ENCODE results near the gene ALDH3A2. TPM values are rescaled to one million over a fixed set of nuclear protein-coding genes. Genes with fewer than 3 reads are reported as not detected.

ALDH3A2 gene
- total RNA-seq = 10 to 100 TPM; 14.9 to 26.7 TPM

- H3K4me1 Mint-ChIP-seq = peaks cover 19% of the 10 kb centered on the region
- H3K27ac Mint-ChIP-seq = peak within 1 kb of the TSS; percentile 89
- H3K36me3 Mint-ChIP-seq (ENCODE audit: low read depth) = peaks cover 19% of the 10 kb centered on the region
- H3K4me3 Mint-ChIP-seq = peak within 1 kb of the TSS; percentile 97
- H3K27me3 Mint-ChIP-seq = no peaks in the 10 kb centered on the region
- peak; percentile 97 for ATAC-seq (replicated peaks)
- H3K9me3 Mint-ChIP-seq = no peaks in the 10 kb centered on the region
These were observed at the start of gene ALDH3A2 for GRCh38 chr17:19648475-19649273. TSS of gene ALDH3A2 (plus strand) at chr17:19648751. CDS start at chr17:19648972, 221 bp downstream.

- no peaks in the 10 kb centered on the region for H3K27me3 Mint-ChIP-seq
- no peak overlapping the region for H3K27ac Mint-ChIP-seq
- no peaks in the 10 kb centered on the region for H3K36me3 Mint-ChIP-seq (ENCODE audit: low read depth)
- no peaks in the 10 kb centered on the region for H3K9me3 Mint-ChIP-seq
- no peak overlapping the region for H3K4me3 Mint-ChIP-seq
- H3K4me1 Mint-ChIP-seq = no peaks in the 10 kb centered on the region
- no peak for ATAC-seq (replicated peaks)
These were observed 38.2 kb upstream of the ALDH3A2 start for GRCh38 chr17:19610311-19610710.

- no peak for ATAC-seq (replicated peaks)
- no peaks in the 10 kb centered on the region for H3K36me3 Mint-ChIP-seq (ENCODE audit: low read depth)
- H3K27ac Mint-ChIP-seq = no peak overlapping the region
- no peak overlapping the region for H3K4me3 Mint-ChIP-seq
- H3K4me1 Mint-ChIP-seq = no peaks in the 10 kb centered on the region
- H3K27me3 Mint-ChIP-seq = no peaks in the 10 kb centered on the region
- H3K9me3 Mint-ChIP-seq = no peaks in the 10 kb centered on the region
These were observed 37.7 kb upstream of the ALDH3A2 start for GRCh38 chr17:19610879-19611278.

- no peak for ATAC-seq (replicated peaks)
- Mint-ChIP-seq H3K27ac (peak overlapping the region; percentile 48), H3K27me3 (no peaks in the 10 kb centered on the region), H3K4me1 (no peaks in the 10 kb centered on the region), H3K9me3 (peaks cover 7% of the 10 kb centered on the region), H3K36me3 (ENCODE audit: low read depth) (no peaks in the 10 kb centered on the region), H3K4me3 (no peak overlapping the region)
These were observed 34.6 kb upstream of the ALDH3A2 start for GRCh38 chr17:19613979-19614378.

DNA sequence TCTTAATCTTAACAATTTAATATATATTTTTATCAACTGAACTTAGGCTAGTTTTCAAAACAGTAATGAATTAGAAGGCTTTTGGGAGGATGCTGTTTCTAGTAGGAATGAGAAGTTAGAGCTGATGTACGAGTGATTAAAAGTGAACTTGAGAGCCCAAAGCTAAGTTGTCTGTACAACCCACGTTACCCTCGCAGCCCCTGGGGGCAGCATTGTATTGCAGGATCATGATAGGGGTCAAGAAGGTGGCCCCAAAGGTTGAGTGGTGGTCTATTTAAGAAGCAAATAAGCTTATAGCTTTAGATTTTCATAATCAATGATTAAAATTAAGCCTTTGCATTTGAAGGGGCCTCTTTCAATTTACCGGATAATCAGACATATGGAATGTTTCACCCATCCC is 33.7 kb upstream of the ALDH3A2 start:
- H3K27ac Mint-ChIP-seq = no peak overlapping the region
- no peaks in the 10 kb centered on the region for H3K36me3 Mint-ChIP-seq (ENCODE audit: low read depth)
- H3K9me3 Mint-ChIP-seq = peaks cover 16% of the 10 kb centered on the region
- ATAC-seq (replicated peaks) = no peak
- H3K4me1 Mint-ChIP-seq = no peaks in the 10 kb centered on the region
- no peak overlapping the region for H3K4me3 Mint-ChIP-seq
- H3K27me3 Mint-ChIP-seq = no peaks in the 10 kb centered on the region

GRCh38 chr17:19618015-19618414 is 30.5 kb upstream of the ALDH3A2 start:
- Mint-ChIP-seq H3K36me3 (ENCODE audit: low read depth) (no peaks in the 10 kb centered on the region), H3K4me1 (no peaks in the 10 kb centered on the region), H3K9me3 (peaks cover 19% of the 10 kb centered on the region), H3K27me3 (no peaks in the 10 kb centered on the region), H3K4me3 (no peak overlapping the region), H3K27ac (no peak overlapping the region)
- no peak for ATAC-seq (replicated peaks)

DNA sequence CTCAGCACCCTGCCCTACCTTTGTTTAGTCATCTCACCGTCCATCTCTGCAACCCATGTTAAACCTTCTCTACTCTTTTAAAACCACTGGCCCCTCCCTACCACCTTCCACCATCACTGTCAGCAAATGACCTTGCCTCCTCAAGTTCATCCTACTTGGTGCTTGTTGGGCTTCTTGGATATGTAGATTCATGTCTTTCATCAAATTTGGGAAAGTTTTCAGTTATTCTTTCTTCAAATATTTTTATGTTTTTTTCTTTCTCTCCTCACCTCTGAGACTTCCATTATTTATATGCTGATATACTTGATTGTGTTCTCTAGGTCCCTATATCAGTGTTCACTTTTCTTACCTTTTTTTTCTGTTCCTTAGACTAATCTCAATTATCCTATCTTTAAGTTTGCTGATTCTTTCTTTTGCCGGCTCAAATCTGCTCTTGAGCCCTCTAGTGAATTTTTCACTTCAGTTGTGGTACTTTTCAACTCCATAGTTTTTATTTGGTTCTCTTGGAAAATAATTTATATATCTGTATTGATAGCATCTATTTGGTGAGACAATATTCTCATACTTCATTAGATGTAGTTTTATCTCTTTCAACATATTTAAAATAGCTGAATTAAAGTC is 28.7 kb upstream of the ALDH3A2 start:
- Mint-ChIP-seq H3K27ac (no peak overlapping the region), H3K4me3 (no peak overlapping the region), H3K36me3 (ENCODE audit: low read depth) (no peaks in the 10 kb centered on the region), H3K4me1 (no peaks in the 10 kb centered on the region), H3K27me3 (peaks cover 1% of the 10 kb centered on the region), H3K9me3 (peaks cover 22% of the 10 kb centered on the region)
- no peak for ATAC-seq (replicated peaks)

DNA sequence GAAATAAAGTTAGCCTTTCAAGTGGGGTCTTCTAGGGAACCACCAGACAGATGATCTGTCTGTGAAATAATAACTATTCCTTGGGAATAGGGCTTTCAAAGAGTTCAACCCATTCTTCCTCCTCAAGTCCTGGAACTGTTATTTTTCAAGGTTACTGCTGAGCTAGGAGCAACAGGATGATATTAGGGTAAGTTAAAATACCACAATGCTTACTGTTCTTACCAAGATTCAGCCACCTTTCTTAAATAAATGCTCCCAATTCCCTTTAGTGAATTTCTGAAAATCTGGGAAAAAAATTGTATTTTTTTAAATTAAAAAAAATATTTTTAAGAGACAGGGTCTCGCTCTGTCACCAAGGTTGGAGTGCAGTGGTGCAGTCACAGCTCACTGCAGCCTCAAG is 26.9 kb upstream of the ALDH3A2 start:
- Mint-ChIP-seq H3K4me1 (no peaks in the 10 kb centered on the region), H3K27me3 (peaks cover 5% of the 10 kb centered on the region), H3K4me3 (no peak overlapping the region), H3K9me3 (peaks cover 22% of the 10 kb centered on the region), H3K27ac (no peak overlapping the region), H3K36me3 (ENCODE audit: low read depth) (no peaks in the 10 kb centered on the region)
- ATAC-seq (replicated peaks) = no peak

DNA sequence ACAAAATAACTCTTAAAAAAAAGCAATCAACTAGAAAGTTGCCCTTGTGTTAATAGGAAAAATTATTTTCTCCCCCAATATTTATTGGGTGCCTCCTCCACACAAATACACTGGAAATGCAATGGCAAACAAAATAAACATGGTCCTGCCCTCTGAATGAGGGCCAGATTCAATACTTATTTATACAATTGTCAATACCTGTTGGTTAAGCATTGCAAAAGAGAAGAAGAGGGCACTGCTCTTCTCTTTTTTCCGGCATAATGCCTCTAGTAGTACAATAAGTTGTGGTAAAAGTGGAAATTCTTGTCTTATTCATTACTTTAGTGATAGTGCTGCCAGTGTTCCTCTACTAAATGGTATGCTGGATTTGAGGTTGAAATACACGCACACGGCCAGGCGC is 22.5 kb upstream of the ALDH3A2 start:
- no peaks in the 10 kb centered on the region for H3K4me1 Mint-ChIP-seq
- H3K27me3 Mint-ChIP-seq = peaks cover 10% of the 10 kb centered on the region
- no peak for ATAC-seq (replicated peaks)
- peaks cover 3% of the 10 kb centered on the region for H3K9me3 Mint-ChIP-seq
- H3K4me3 Mint-ChIP-seq = no peak overlapping the region
- no peaks in the 10 kb centered on the region for H3K36me3 Mint-ChIP-seq (ENCODE audit: low read depth)
- no peak overlapping the region for H3K27ac Mint-ChIP-seq

- H3K27ac Mint-ChIP-seq = no peak overlapping the region
- peaks cover 16% of the 10 kb centered on the region for H3K27me3 Mint-ChIP-seq
- H3K9me3 Mint-ChIP-seq = no peaks in the 10 kb centered on the region
- no peak for ATAC-seq (replicated peaks)
- H3K4me3 Mint-ChIP-seq = no peak overlapping the region
- H3K4me1 Mint-ChIP-seq = no peaks in the 10 kb centered on the region
- H3K36me3 Mint-ChIP-seq (ENCODE audit: low read depth) = no peaks in the 10 kb centered on the region
These were observed 19.1 kb upstream of the ALDH3A2 start for GRCh38 chr17:19629449-19629848.

DNA sequence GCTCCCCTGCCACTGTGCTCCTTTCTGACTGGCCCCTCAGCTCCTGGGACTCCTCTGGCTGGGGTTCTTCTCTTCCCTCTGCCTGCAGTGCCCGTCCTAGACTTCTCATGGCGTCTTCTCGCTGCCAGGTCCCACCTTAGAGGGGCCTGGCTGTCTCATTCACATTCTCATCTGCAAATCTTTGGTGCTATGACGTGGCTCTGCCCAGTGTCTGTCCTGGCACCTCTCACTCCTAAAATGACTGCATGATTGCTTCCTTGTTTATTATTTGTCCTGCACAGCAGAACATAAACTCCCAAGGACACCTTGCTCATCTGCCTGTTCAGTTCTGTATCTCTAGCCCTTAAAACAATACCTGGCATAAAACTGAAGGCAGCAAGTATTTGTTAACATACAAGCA is 18.5 kb upstream of the ALDH3A2 start:
- no peak overlapping the region for H3K27ac Mint-ChIP-seq
- H3K4me3 Mint-ChIP-seq = no peak overlapping the region
- H3K36me3 Mint-ChIP-seq (ENCODE audit: low read depth) = no peaks in the 10 kb centered on the region
- no peaks in the 10 kb centered on the region for H3K4me1 Mint-ChIP-seq
- ATAC-seq (replicated peaks) = no peak
- peaks cover 17% of the 10 kb centered on the region for H3K27me3 Mint-ChIP-seq
- no peaks in the 10 kb centered on the region for H3K9me3 Mint-ChIP-seq

DNA sequence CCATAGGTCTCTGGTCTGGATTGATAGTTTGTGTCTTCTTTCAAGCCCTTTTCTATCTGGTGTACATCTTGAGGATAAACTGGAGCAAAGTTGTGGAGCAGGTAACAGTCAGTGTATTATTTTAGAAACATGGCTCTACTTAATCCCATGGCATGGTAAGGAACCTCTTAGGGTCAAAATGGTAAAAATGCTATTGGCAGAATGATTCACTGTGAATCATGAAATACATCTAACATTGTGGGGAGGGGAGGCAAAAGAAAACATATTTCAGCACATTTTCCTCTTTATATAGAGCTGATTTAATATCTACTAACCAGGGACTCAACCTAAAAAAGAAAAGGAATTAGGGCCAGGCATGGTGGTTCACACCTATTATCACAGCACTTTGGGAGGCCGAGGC is 17.9 kb upstream of the ALDH3A2 start:
- no peak overlapping the region for H3K4me3 Mint-ChIP-seq
- peaks cover 16% of the 10 kb centered on the region for H3K27me3 Mint-ChIP-seq
- H3K36me3 Mint-ChIP-seq (ENCODE audit: low read depth) = no peaks in the 10 kb centered on the region
- ATAC-seq (replicated peaks) = no peak
- no peak overlapping the region for H3K27ac Mint-ChIP-seq
- no peaks in the 10 kb centered on the region for H3K9me3 Mint-ChIP-seq
- H3K4me1 Mint-ChIP-seq = no peaks in the 10 kb centered on the region

- Mint-ChIP-seq H3K9me3 (no peaks in the 10 kb centered on the region), H3K27ac (no peak overlapping the region), H3K4me3 (no peak overlapping the region), H3K27me3 (peaks cover 16% of the 10 kb centered on the region), H3K36me3 (ENCODE audit: low read depth) (no peaks in the 10 kb centered on the region), H3K4me1 (no peaks in the 10 kb centered on the region)
- ATAC-seq (replicated peaks) = no peak
These were observed 16.6 kb upstream of the ALDH3A2 start for GRCh38 chr17:19631905-19632304.

GRCh38 chr17:19641687-19642372 is 6.7 kb upstream of the ALDH3A2 start:
- Mint-ChIP-seq H3K9me3 (no peaks in the 10 kb centered on the region), H3K4me1 (peaks cover 10% of the 10 kb centered on the region), H3K36me3 (ENCODE audit: low read depth) (no peaks in the 10 kb centered on the region), H3K27ac (no peak overlapping the region), H3K4me3 (no peak overlapping the region), H3K27me3 (no peaks in the 10 kb centered on the region)
- peak; percentile 37 for ATAC-seq (replicated peaks)

DNA sequence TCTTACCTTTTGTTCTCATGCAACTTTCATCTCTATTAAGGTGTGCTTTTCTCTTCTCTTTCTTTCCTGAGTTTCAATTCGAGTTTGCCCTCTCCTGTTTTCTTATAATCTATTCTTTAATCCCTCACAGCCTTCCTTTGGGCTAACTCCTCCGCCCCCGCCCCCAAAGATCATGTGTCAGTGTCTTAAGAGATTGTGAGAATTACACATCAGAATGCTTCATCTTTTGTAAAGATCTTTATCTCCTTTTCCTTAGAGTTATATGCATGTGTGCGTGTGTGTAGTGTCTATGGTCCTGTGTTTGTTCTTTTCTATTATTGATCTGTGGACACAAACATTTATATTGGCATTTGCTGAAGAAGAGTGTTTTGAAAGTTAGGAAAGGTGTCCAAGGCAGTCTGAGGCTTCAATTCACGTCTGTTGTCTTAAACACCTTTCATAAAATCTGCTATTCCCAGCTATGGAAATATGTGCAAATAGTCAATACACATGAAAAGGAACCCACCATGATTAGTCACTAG is 6.1 kb upstream of the ALDH3A2 start:
- H3K4me1 Mint-ChIP-seq = peaks cover 16% of the 10 kb centered on the region
- no peaks in the 10 kb centered on the region for H3K36me3 Mint-ChIP-seq (ENCODE audit: low read depth)
- H3K27ac Mint-ChIP-seq = no peak overlapping the region
- no peak overlapping the region for H3K4me3 Mint-ChIP-seq
- peak; percentile 31 for ATAC-seq (replicated peaks)
- H3K27me3 Mint-ChIP-seq = no peaks in the 10 kb centered on the region
- H3K9me3 Mint-ChIP-seq = no peaks in the 10 kb centered on the region
